T-cell (primary cell): Measurements from ENCODE around the gene CEP135. TPM values are rescaled to one million over a fixed set of nuclear protein-coding genes. Genes with fewer than 3 reads are reported as not detected.

ENCODE experiments used
- ATAC-seq, 4 experiments: fragments of 200-7000 bp in 3 of 4; fragments of 150-1000 bp in 1 of 4; cut with Tn5 transposase; replicated peaks in 1 of 4; 1 replicate in 3 of 4; 2 replicates in 1 of 4; pipeline ENCODE4 v1.10.0; 2021; ENCODE audit warnings: moderate library complexity in 3 of 4, mild to moderate bottlenecking in 2 of 4, moderate number of reproducible peaks in 1 of 4
- CTCF ChIA-PET, 2 donors: fragments of 300-600 bp; sonication (Branson Sonifier 250); formaldehyde crosslinking; loops; one replicate each; lab custom pipeline; 2022; ENCODE audit warnings: antibody characterized with exemption in 2 of 2; lab: Charles Lee
- POLR2A ChIA-PET, 2 donors: fragments of 300-600 bp; sonication (Branson Sonifier 250); formaldehyde crosslinking; loops; one replicate each; lab custom pipeline; 2022; ENCODE audit warnings: antibody characterized with exemption in 2 of 2; lab: Charles Lee
- DNase-seq, 35 experiments: peaks; one replicate each; pipeline versions ENCODE4 v3.0.0 to v3.0.0-alpha.2; 2013 to 2023
- H3K27ac ChIP-seq: one replicate; pipeline ENCODE4 v1.5.1; 2013; ENCODE audit warnings: low read length
- H3K27me3 ChIP-seq, 2 experiments: replicated peaks in 1 of 2; 1 replicate in 1 of 2; 2 replicates in 1 of 2; pipeline versions ENCODE4 v1.6.1 to v1.7.0; 2013; ENCODE audit warnings: low read length in 1 of 2, mixed read lengths in 1 of 2; ENCODE audit not compliant: control insufficient read depth in 2 of 2, insufficient read depth in 2 of 2; ENCODE audit errors: extremely low read depth in 1 of 2
- H3K36me3 ChIP-seq, 2 donors: 1 replicate in 1 of 2; 2 replicates in 1 of 2; pipeline versions ENCODE4 v1.6.1 to v1.7.0; 2013; ENCODE audit warnings: low read length in 1 of 2; ENCODE audit not compliant: control insufficient read depth in 2 of 2, insufficient read depth in 1 of 2; ENCODE audit errors: extremely low read depth in 1 of 2
- H3K4me1 ChIP-seq, 2 experiments: 1 replicate in 1 of 2; 2 replicates in 1 of 2; pipeline versions ENCODE4 v1.6.1 to v1.7.0; 2013; ENCODE audit warnings: low read length in 2 of 2, mixed read lengths in 1 of 2; ENCODE audit not compliant: insufficient read depth in 2 of 2, control insufficient read depth in 1 of 2; ENCODE audit errors: extremely low read depth in 1 of 2
- H3K4me3 ChIP-seq, 2 donors: 1 replicate in 1 of 2; 2 replicates in 1 of 2; pipeline versions ENCODE4 v1.5.1 to v1.7.0; 2013; ENCODE audit warnings: mild to moderate bottlenecking in 2 of 2, low read length in 1 of 2, moderate library complexity in 1 of 2; ENCODE audit not compliant: control insufficient read depth in 1 of 2; ENCODE audit errors: extremely low read depth in 1 of 2
- H3K9me3 ChIP-seq: 2 replicates; pipeline ENCODE4 v1.7.0; 2013
- H3K27ac Mint-ChIP-seq, 2 donors: one replicate each; pipeline ENCODE4 v1.8.0; 2020 to 2021; ENCODE audit warnings: mild to moderate bottlenecking in 2 of 2, mixed read lengths in 2 of 2
- H3K27me3 Mint-ChIP-seq, 2 donors: one replicate each; pipeline ENCODE4 v1.8.0; 2021 to 2022; ENCODE audit warnings: mixed read lengths in 2 of 2
- H3K36me3 Mint-ChIP-seq: one replicate; pipeline ENCODE4 v1.8.0; 2021; ENCODE audit warnings: mixed read lengths
- H3K4me1 Mint-ChIP-seq, 3 donors: one replicate each; pipeline ENCODE4 v1.8.0; 2020 to 2022; ENCODE audit warnings: mixed read lengths in 3 of 3, mild to moderate bottlenecking in 1 of 3
- H3K4me3 Mint-ChIP-seq, 3 donors: one replicate each; pipeline ENCODE4 v1.8.0; 2020 to 2022; ENCODE audit warnings: mild to moderate bottlenecking in 3 of 3, mixed read lengths in 3 of 3, moderate library complexity in 3 of 3
- H3K9me3 Mint-ChIP-seq, 3 donors: one replicate each; pipeline ENCODE4 v1.8.0; 2020 to 2022; ENCODE audit warnings: mixed read lengths in 3 of 3
- WGBS: methylation state at CpG from one replicate; pipeline ENCODE4 v1.1.5; 2013; ENCODE audit warnings: missing lambda C conversion rate; ENCODE audit not compliant: insufficient coverage; 5-methylcytosine and 5-hydroxymethylcytosine counted together
- total RNA-seq, 35 experiments: library from RNA in 6 of 35; stranded (reverse) in 6 of 35; fragments of 120-200 nt in 1 of 35; gene quantifications; one replicate each; pipeline versions ENCODE4 v1.2.1 to v1.2.4 and lab custom pipeline; 2013 to 2026

Gene CEP135
- total RNA-seq, 5 donors from 2014 or later (not counting 1 experiment from before 2014, with no cell fraction given) = 17.3 to 24.5 (median 21.7) TPM

DNA sequence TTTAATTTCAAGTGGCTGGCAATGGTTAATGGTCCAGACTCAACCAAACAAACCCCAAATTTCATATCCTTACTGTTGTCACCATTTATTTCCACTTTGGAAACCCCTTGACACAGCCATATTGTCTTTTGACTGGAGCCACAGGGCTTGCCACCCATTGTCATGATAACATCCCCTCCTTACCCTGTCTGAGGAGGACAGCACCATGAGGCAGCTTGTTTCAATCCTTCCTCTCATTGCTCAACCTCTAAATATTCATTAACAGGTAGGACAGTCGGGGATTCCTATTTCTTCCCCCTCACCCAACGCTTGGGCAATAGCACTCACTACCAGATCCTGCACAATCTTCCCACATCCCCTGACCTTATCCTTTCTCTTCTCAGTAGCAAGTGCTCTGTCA is 92.1 kb downstream of the CEP135 start:
- H3K27ac Mint-ChIP-seq = no peak overlapping the region
- peaks cover 10 to 28% of the 10 kb centered on the region in 2 donors for H3K27me3 Mint-ChIP-seq
- Histone ChIP-seq H3K27me3 (peaks cover 0 to 7% of the 10 kb centered on the region in 2 experiments), H3K9me3 (no peaks in the 10 kb centered on the region), H3K4me1 (no peaks in the 10 kb centered on the region), H3K4me3 (no peak overlapping the region), H3K27ac (no peak overlapping the region), H3K36me3 (no peaks in the 10 kb centered on the region)
- no peak overlapping the region for H3K4me3 Mint-ChIP-seq
- no peaks in the 10 kb centered on the region for H3K9me3 Mint-ChIP-seq
- POLR2A ChIA-PET = interaction anchor here in 1 of 2 donors (0.6 kb wide), 1 partner anchor 13 kb away, joined by 8 read pairs; no protein-coding TSS in a partner anchor
- 76% methylated on average over 2 of the region's 2 CpGs for WGBS
- DNase-seq (no peak), ATAC-seq (no peak)
- CTCF ChIA-PET = no interaction called here
- no peaks in the 10 kb centered on the region for H3K36me3 Mint-ChIP-seq
- H3K4me1 Mint-ChIP-seq = no peaks in the 10 kb centered on the region

- CTCF ChIA-PET = no interaction called here
- 100% methylated on average over 1 of the region's 1 CpG for WGBS
- H3K27me3 Mint-ChIP-seq = peaks cover 17 to 37% of the 10 kb centered on the region in 2 donors
- H3K27me3 ChIP-seq = peaks cover 0 to 7% of the 10 kb centered on the region in 2 experiments
- H3K36me3 ChIP-seq = no peaks in the 10 kb centered on the region
- H3K36me3 Mint-ChIP-seq = no peaks in the 10 kb centered on the region
- no peak overlapping the region for H3K27ac ChIP-seq
- ATAC-seq (no peak), DNase-seq (no peak)
- no peak overlapping the region for H3K27ac Mint-ChIP-seq
- no peaks in the 10 kb centered on the region for H3K4me1 Mint-ChIP-seq
- H3K4me1 ChIP-seq = no peaks in the 10 kb centered on the region
- POLR2A ChIA-PET = no interaction called here
- no peak overlapping the region for H3K4me3 ChIP-seq
- no peaks in the 10 kb centered on the region for H3K9me3 Mint-ChIP-seq
- no peak overlapping the region for H3K4me3 Mint-ChIP-seq
- no peaks in the 10 kb centered on the region for H3K9me3 ChIP-seq
These were observed 93.5 kb downstream of the CEP135 start for GRCh38 chr4:56042225-56042624.

DNA sequence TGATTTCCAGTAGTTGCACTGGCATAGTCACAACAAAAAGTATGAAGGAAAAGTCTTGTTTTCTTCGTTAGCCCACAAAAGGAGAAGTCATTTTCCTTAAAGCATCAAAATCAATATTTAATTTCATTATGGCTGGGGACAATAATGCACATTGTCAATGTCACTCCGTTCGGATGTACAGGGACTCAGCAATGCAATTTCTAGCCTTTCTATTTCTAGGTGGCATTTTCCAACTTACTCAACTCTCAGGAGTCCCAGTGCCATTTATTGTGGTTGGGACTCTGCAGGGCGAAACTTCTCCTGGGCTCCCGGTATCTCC is 99.6 kb downstream of the CEP135 start:
- Histone ChIP-seq H3K4me3 (peak overlapping the region in 1 of 2 donors; percentile 60), H3K36me3 (no peaks in the 10 kb centered on the region), H3K9me3 (no peaks in the 10 kb centered on the region), H3K27ac (no peak overlapping the region), H3K4me1 (peaks cover 2 to 11% of the 10 kb centered on the region in 2 experiments), H3K27me3 (peaks cover 0 to 21% of the 10 kb centered on the region in 2 experiments)
- POLR2A ChIA-PET = no interaction called here
- WGBS = 8% methylated on average over 2 of the region's 5 CpGs
- ATAC-seq = no peak
- Mint-ChIP-seq H3K27me3 (peaks cover 40 to 47% of the 10 kb centered on the region in 2 donors), H3K9me3 (no peaks in the 10 kb centered on the region), H3K27ac (no peak overlapping the region), H3K4me1 (peaks cover 9 to 18% (median 10%) of the 10 kb centered on the region in 3 donors), H3K36me3 (no peaks in the 10 kb centered on the region), H3K4me3 (peak overlapping the region; percentile 52 to 68 (median 64))
- CTCF ChIA-PET = no interaction called here
- no peak for DNase-seq

DNA sequence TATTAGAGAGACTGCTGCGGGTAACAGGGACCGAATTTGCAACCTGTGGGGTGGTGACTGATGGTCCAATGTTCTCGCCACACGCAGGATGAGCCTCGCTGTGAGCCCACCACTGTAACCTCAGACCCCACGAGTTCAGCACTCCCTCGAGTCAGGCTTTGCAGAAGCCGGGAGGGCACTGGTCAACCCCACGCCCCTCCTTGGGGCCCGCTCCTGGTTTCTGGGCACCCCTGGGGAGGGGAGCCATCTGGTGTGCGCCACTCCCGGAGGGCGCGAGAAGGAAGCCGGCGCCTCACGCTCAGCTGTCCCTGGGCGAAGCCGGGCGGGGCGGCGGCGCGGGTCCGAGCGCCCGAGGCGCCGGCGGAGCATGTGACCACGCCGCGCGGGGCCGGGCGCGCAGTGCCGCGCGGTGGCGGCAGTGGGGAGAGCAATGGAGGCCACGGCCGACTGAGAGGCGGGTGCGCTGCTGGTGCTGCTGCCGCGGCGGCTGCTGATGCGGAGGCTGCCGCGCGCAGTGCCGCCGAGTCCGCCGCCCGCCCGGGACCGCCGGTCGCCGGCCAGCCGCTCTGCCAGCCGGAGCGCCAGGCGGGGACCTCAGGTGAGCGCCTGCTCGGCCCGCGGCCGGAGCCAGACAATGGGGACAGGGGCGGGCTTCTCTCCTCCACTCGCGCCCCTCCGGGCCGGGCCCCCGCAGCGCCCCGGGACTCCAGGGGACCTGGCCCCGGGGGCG is 100.1 kb downstream of the CEP135 start:
- peak; percentile 78 to 89 (median 82) for ATAC-seq
- peaks cover 0 to 21% of the 10 kb centered on the region in 2 experiments for H3K27me3 ChIP-seq
- ChIA-PET POLR2A (no interaction called here), CTCF (no interaction called here)
- Mint-ChIP-seq H3K36me3 (no peaks in the 10 kb centered on the region), H3K27me3 (peaks cover 40 to 48% of the 10 kb centered on the region in 2 donors), H3K4me3 (peak overlapping the region; percentile 52 to 68 (median 64)), H3K9me3 (no peaks in the 10 kb centered on the region), H3K27ac (no peak overlapping the region), H3K4me1 (peaks cover 9 to 18% (median 10%) of the 10 kb centered on the region in 3 donors)
- WGBS = under 1% methylated on average over 78 of the region's 81 CpGs
- DNase-seq = peak in 19 of 35 experiments; percentile 1 to 31 (median 8)
- no peak overlapping the region for H3K27ac ChIP-seq
- H3K36me3 ChIP-seq = no peaks in the 10 kb centered on the region
- H3K4me3 ChIP-seq = peak overlapping the region in 1 of 2 donors; percentile 60
- no peaks in the 10 kb centered on the region for H3K9me3 ChIP-seq
- peaks cover 2 to 11% of the 10 kb centered on the region in 2 experiments for H3K4me1 ChIP-seq

- Mint-ChIP-seq H3K4me3 (peak overlapping the region in 1 of 3 donors; percentile 75), H3K9me3 (no peaks in the 10 kb centered on the region), H3K36me3 (no peaks in the 10 kb centered on the region), H3K27me3 (peaks cover 44 to 59% of the 10 kb centered on the region in 2 donors), H3K27ac (no peak overlapping the region), H3K4me1 (peaks cover 9 to 18% (median 10%) of the 10 kb centered on the region in 3 donors)
- ATAC-seq = no peak
- CTCF ChIA-PET = interaction anchor here in 1 of 2 donors (0.7 kb wide), 1 partner anchor 21 kb away, joined by 4 read pairs; no protein-coding TSS in a partner anchor
- WGBS = no CpG with 5 or more reads among the region's 2 CpGs
- POLR2A ChIA-PET = no interaction called here
- DNase-seq = no peak
- no peak overlapping the region for H3K4me3 ChIP-seq
- H3K4me1 ChIP-seq = peaks cover 2 to 11% of the 10 kb centered on the region in 2 experiments
- H3K36me3 ChIP-seq = no peaks in the 10 kb centered on the region
- no peak overlapping the region for H3K27ac ChIP-seq
- no peaks in the 10 kb centered on the region for H3K9me3 ChIP-seq
- H3K27me3 ChIP-seq = peaks cover 0 to 27% of the 10 kb centered on the region in 2 experiments
These were observed 101.9 kb downstream of the CEP135 start for GRCh38 chr4:56050625-56051024.

DNA sequence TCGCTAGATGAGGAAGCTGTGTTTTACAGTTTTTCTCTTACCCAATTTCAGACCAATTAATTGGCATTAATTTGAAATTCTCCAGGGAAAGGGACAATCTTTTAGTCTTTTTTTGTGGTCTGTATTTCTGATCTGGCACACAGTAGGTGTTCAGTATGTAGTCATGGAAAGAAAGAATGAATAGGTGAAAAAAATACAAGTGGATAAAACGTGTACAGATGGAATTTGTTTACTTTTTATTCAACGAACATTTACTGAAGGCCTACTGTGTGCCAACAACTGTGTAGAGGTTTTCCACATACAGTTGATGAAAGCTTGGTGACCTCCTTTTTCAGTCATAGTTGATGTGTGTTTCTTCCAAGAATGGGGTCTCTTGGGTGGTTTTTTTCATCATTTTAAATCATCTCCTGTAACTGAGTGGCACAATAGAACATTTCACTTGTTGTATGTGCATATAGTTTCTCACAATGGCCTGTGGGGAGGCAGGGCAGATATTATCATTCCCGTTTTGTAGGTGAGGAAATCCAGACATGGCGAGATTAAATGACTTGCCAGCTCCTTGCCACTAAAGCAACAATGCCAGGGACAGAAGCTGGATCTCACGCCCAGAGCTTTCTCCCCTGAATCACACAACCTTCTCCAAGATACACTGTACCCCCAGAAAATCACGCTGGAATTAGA is 102.4 kb downstream of the CEP135 start:
- ChIA-PET CTCF (no interaction called here), POLR2A (no interaction called here)
- Mint-ChIP-seq H3K27me3 (peaks cover 42 to 61% of the 10 kb centered on the region in 2 donors), H3K4me1 (peaks cover 9 to 18% (median 10%) of the 10 kb centered on the region in 3 donors), H3K27ac (no peak overlapping the region), H3K9me3 (no peaks in the 10 kb centered on the region), H3K36me3 (no peaks in the 10 kb centered on the region), H3K4me3 (no peak overlapping the region)
- Histone ChIP-seq H3K4me3 (no peak overlapping the region), H3K4me1 (peaks cover 2 to 11% of the 10 kb centered on the region in 2 experiments), H3K9me3 (no peaks in the 10 kb centered on the region), H3K27me3 (peaks cover 0 to 27% of the 10 kb centered on the region in 2 experiments), H3K36me3 (no peaks in the 10 kb centered on the region), H3K27ac (no peak overlapping the region)
- no peak for ATAC-seq
- WGBS = 92% methylated on average over 2 of the region's 7 CpGs
- DNase-seq = no peak
